GM20431 (cell line): Measurements from ENCODE around the gene PANX2.
"Not testable (repeated sequence)": the region's sequence is repeated elsewhere in the genome, so short reads cannot be mapped to it uniquely, and the experiment has no call there.

Experiments used
- in situ Hi-C: fragments of 300-500 bp; cut with MseI, MboI; formaldehyde crosslinking; loops from one replicate; pipeline ENCODE4 v1.15.0; 2020; ENCODE audit warnings: low sequenced_read_pairs; ENCODE audit not compliant: unreplicated experiment

The PANX2 gene

GRCh38 chr22:50168490-50169180, 1.9 kb upstream of the PANX2 start:
- in situ Hi-C loops: not testable (repeated sequence)

GRCh38 chr22:50169181-50169759, 1.3 kb upstream of the PANX2 start:
- in situ Hi-C loops: no loop called here

GRCh38 chr22:50169774-50170341, 673 bp upstream of the PANX2 start:
- in situ Hi-C loops: no loop called here

- in situ Hi-C loops: no loop called here
Measured at GRCh38 chr22:50171319-50171964, 911 bp downstream of the PANX2 start.

- in situ Hi-C loops: no loop called here
Measured at GRCh38 chr22:50171965-50172421, 1.5 kb downstream of the PANX2 start.

- in situ Hi-C loops: no loop called here
Measured at GRCh38 chr22:50173311-50173982, 2.9 kb downstream of the PANX2 start.

- in situ Hi-C loops: no loop called here
Measured at GRCh38 chr22:50173983-50174355, 3.4 kb downstream of the PANX2 start.

GRCh38 chr22:50174382-50175190, 4.1 kb downstream of the PANX2 start:
- in situ Hi-C loops: no loop called here

GRCh38 chr22:50175191-50175461, 4.6 kb downstream of the PANX2 start:
- in situ Hi-C loops: no loop called here

- in situ Hi-C loops: no loop called here
Measured at GRCh38 chr22:50175921-50176849, 5.7 kb downstream of the PANX2 start.

GRCh38 chr22:50176850-50177536, 6.5 kb downstream of the PANX2 start:
- in situ Hi-C loops: no loop called here

- in situ Hi-C loops: no loop called here
Measured at GRCh38 chr22:50177537-50178470, 7.3 kb downstream of the PANX2 start.

- in situ Hi-C loops: no loop called here
Measured at GRCh38 chr22:50178471-50178864, 7.9 kb downstream of the PANX2 start.

GRCh38 chr22:50178871-50179869, 8.6 kb downstream of the PANX2 start:
- in situ Hi-C loops: no loop called here

GRCh38 chr22:50179937-50180726, 9.6 kb downstream of the PANX2 start:
- in situ Hi-C loops: no loop called here
